Gastrocnemius medialis (tissue), 4 donors: ENCODE data around the gene CWC27. TPM values are rescaled to one million over a fixed set of nuclear protein-coding genes. Genes with fewer than 3 reads are reported as not detected.

Experiments used
- ATAC-seq, 2 donors: fragments of 150-250 bp; one replicate each; pipeline ENCODE4 v1.9.1; 2016
- DNase-seq, 2 donors: peaks; one replicate each; pipeline ENCODE4 v3.0.0-alpha.2; 2019
- H3K27ac ChIP-seq, 4 donors: fragments of 200-600 bp; sonication (generic); 1 replicate in 1 of 4; 2 replicates in 3 of 4; pipeline ENCODE4 v1.5.1; 2016 to 2018; ENCODE audit warnings: mild to moderate bottlenecking in 2 of 4, moderate library complexity in 1 of 4
- H3K27me3 ChIP-seq, 3 donors: fragments of 200-600 bp; sonication (generic) in 2 of 3; 1 replicate in 1 of 3; 2 replicates in 2 of 3; pipeline versions ENCODE4 v1.5.1 to v1.6.0; 2016 to 2019; ENCODE audit warnings: mild to moderate bottlenecking in 1 of 3, moderate library complexity in 1 of 3
- H3K36me3 ChIP-seq, 2 donors: fragments of 200-600 bp; sonication (generic) in 1 of 2; one replicate each; pipeline ENCODE4 v1.5.1; 2017 to 2018
- H3K4me1 ChIP-seq, 2 donors: fragments of 200-600 bp; sonication (generic) in 1 of 2; one replicate each; pipeline ENCODE4 v1.5.1; 2016 to 2017; ENCODE audit warnings: mild to moderate bottlenecking in 2 of 2
- H3K4me3 ChIP-seq, 4 donors: fragments of 200-600 bp; sonication (generic) in 3 of 4; 1 replicate in 1 of 4; 2 replicates in 3 of 4; pipeline ENCODE4 v1.5.1; 2016 to 2019; ENCODE audit warnings: mild to moderate bottlenecking in 2 of 4
- H3K9me3 ChIP-seq, 3 donors: fragments of 200-600 bp; sonication (generic) in 2 of 3; 1 replicate in 1 of 3; 2 replicates in 2 of 3; pipeline ENCODE4 v1.5.1; 2016 to 2019
- CTCF ChIP-seq, 5 experiments: fragments of 450-650 bp in 3 of 5; fragments of 200-600 bp in 2 of 5; sonication (generic) in 2 of 5; IDR thresholded peaks in 4 of 5; conservative IDR thresholded peaks in 1 of 5; 1 replicate in 4 of 5; 2 replicates in 1 of 5; pipeline ENCODE4 v1.5.1; 2016 to 2019; ENCODE audit warnings: antibody characterized with exemption in 5 of 5, mild to moderate bottlenecking in 3 of 5, moderate library complexity in 3 of 5
- POLR2A ChIP-seq, 2 donors: fragments of 450-650 bp; IDR thresholded peaks; one replicate each; pipeline ENCODE4 v1.6.1; 2017; ENCODE audit warnings: antibody characterized with exemption in 2 of 2, mild to moderate bottlenecking in 2 of 2, moderate library complexity in 2 of 2
- in situ Hi-C, 4 donors: fragments of 200-750 bp; cut with MboI; loops; one replicate each; pipeline versions ENCODE4 v1.15.0 to v1.8.0; 2017; ENCODE audit warnings: low sequenced_read_pairs in 4 of 4
- intact Hi-C: fragments of 100-400 bp; cut with DNase I; formaldehyde crosslinking; loops from one replicate; pipeline ENCODE4 v1.15.1; 2023; ENCODE audit warnings: low total_unique reads
- total RNA-seq, 4 donors: library from RNA; depleted of rRNA; stranded (reverse); fragments of >200 nt; gene quantifications; one replicate each; pipeline versions ENCODE4 v1.1.0 to v1.2.3, GENCODE V29; 2016

Gene CWC27
- total RNA-seq, 4 donors from 2014 or later: 8.4 to 10.7 (median 8.6) TPM

DNA sequence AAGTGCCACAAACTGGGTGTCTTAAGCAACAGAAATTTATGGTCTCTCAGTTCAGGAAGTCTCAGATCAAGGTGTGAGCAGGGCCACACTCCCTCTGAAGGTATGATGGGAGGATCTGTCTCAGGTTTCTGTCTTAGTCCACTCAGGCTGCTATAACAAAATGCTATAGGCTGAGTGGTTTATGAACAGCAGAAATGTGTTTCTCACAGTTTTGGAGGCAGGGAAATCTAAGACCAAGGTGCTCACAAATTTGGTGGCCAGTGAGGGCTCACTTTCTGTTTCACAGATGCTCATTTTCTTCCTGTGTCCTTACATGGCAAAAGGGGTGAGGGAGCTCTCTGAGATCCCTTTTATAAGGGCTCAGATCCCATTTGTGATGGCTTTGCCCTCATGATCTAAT lies 281.4 kb downstream of the CWC27 start:
- Histone ChIP-seq H3K9me3 (no peaks in the 10 kb centered on the region), H3K4me1 (no peaks in the 10 kb centered on the region), H3K36me3 (no peaks in the 10 kb centered on the region), H3K27ac (no peak overlapping the region), H3K4me3 (no peak overlapping the region), H3K27me3 (no peaks in the 10 kb centered on the region)
- no peak for ATAC-seq
- in situ Hi-C loops (no loop called here), intact Hi-C loops (no loop called here)
- no peak for DNase-seq
- no peak for TF ChIP-seq POLR2A (IDR thresholded peaks at IDR 0.05)
- no peak for TF ChIP-seq CTCF (IDR thresholded peaks at IDR 0.05 in 4 of 5, conservative IDR thresholded peaks at IDR 0.05 in 1 of 5)

GRCh38 chr5:65050826-65051498 lies 282.2 kb downstream of the CWC27 start:
- no peaks in the 10 kb centered on the region for H3K27me3 ChIP-seq
- H3K4me3 ChIP-seq: no peak overlapping the region
- DNase-seq: no peak
- in situ Hi-C loops (no loop called here), intact Hi-C loops (no loop called here)
- no peaks in the 10 kb centered on the region for H3K9me3 ChIP-seq
- no peak for ATAC-seq
- H3K36me3 ChIP-seq: no peaks in the 10 kb centered on the region
- no peak for TF ChIP-seq CTCF (IDR thresholded peaks at IDR 0.05 in 4 of 5, conservative IDR thresholded peaks at IDR 0.05 in 1 of 5)
- TF ChIP-seq POLR2A (IDR thresholded peaks at IDR 0.05): no peak
- no peak overlapping the region for H3K27ac ChIP-seq
- no peaks in the 10 kb centered on the region for H3K4me1 ChIP-seq

GRCh38 chr5:65055938-65056337 lies 287.2 kb downstream of the CWC27 start:
- Histone ChIP-seq H3K4me3 (no peak overlapping the region), H3K9me3 (no peaks in the 10 kb centered on the region), H3K4me1 (no peaks in the 10 kb centered on the region), H3K27ac (no peak overlapping the region), H3K36me3 (no peaks in the 10 kb centered on the region), H3K27me3 (no peaks in the 10 kb centered on the region)
- ATAC-seq: no peak
- DNase-seq: no peak
- in situ Hi-C loops: no loop called here
- TF ChIP-seq CTCF (IDR thresholded peaks at IDR 0.05 in 4 of 5, conservative IDR thresholded peaks at IDR 0.05 in 1 of 5) (no peak), POLR2A (IDR thresholded peaks at IDR 0.05) (no peak)
- intact Hi-C loops: no loop called here

DNA sequence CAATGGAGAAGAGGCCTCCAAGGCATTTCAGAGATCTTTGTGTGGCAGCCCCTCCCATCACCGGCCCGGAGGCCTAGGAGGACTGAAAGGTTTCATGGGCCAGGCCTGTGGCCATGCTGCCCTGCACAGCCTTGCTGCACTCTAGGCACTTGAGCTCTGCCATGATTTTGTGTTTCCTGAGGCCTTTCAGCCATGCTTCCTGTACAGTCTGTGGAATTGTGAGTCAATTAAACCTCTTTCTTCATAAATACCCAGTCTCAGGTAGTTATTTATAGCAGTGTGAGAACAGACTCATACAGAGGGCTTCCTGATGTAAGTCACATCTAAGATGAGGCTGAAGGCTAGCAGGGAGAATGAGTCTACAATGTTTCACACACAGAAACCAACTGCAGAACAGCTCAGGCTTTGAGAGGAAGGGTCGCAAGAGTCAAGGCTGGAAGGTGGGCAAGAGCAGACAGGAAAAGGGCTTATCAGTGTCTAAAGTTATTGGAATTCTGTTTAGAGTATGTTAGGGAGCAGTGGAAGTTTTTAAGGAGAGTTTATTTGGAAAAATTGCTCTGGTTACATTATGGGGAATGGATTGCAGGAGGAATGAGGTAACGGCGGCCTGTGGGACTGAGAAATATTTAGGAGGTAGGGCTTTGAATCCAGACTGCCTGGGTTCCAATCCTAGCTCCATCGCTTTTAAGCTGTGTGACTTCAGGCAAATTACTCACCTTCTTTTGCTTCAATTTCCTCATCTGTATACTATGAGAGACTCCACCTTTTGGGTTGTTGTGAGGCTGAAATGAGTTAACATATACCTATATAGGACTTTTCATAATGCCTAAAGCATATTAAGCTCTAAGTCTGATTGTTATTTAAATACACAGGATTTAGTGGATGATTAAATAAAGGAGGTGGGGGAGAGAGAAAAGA lies 291.2 kb downstream of the CWC27 start:
- in situ Hi-C loops: no loop called here
- no peak overlapping the region for H3K27ac ChIP-seq

More for the DNA sequence above, 291.2 kb downstream of the CWC27 start:
- Histone ChIP-seq H3K9me3 (no peaks in the 10 kb centered on the region), H3K4me1 (no peaks in the 10 kb centered on the region), H3K36me3 (no peaks in the 10 kb centered on the region), H3K27me3 (no peaks in the 10 kb centered on the region), H3K4me3 (no peak overlapping the region)
- intact Hi-C loops: no loop called here
- ATAC-seq (no peak), DNase-seq (no peak)
- no peak for TF ChIP-seq CTCF (IDR thresholded peaks at IDR 0.05 in 4 of 5, conservative IDR thresholded peaks at IDR 0.05 in 1 of 5)
- no peak for TF ChIP-seq POLR2A (IDR thresholded peaks at IDR 0.05)
